Neural cell (in vitro differentiated cells): ENCODE measurements around the gene MAN1B1.

ENCODE experiments used
- EZH2 ChIP-seq: fragments of 200-600, 300-800 bp; shearing (Covaris generic), sonication (generic); IDR thresholded peaks from 2 replicates; pipeline ENCODE4 v1.6.1; 2014; ENCODE audit warnings: antibody characterized with exemption, low read length, borderline replicate concordance, mild to moderate bottlenecking; ENCODE audit not compliant: insufficient read depth, poor library complexity, severe bottlenecking
- POLR2AphosphoS5 ChIP-seq: IDR thresholded peaks from 2 replicates; pipeline ENCODE4 v1.6.1; 2012
- TF ChIP-seq, protein P1 (sequence below): fragments of 450-650 bp; IDR thresholded peaks from 2 replicates; pipeline ENCODE4 v1.5.1; 2014; ENCODE audit warnings: antibody characterized with exemption, mild to moderate bottlenecking, moderate library complexity; ENCODE audit not compliant: poor library complexity, severe bottlenecking

DNA sequence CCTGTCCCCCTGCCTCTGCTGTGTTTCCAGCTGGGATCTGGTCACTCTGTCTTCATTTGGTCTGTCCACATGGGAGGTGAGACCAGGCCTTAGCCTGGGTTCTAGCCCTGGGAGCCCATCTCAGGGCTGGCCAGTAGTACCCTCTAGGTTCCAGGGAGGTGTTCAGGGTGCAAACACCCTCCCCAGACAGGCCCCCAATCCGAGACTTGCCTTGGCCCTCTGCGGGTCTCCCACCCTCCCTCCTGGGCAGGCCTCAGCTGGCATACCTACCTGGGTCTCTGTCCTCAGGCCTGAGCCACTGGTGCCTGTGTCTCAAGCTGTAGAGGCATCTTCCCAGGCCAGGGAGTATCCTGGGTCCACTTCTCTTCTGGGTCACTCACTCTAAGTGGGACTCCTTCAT lies 15.5 kb upstream of the MAN1B1 start:
- TF ChIP-seq POLR2AphosphoS5 (no peak), EZH2 (no peak)
- TF ChIP-seq, protein P1, sequence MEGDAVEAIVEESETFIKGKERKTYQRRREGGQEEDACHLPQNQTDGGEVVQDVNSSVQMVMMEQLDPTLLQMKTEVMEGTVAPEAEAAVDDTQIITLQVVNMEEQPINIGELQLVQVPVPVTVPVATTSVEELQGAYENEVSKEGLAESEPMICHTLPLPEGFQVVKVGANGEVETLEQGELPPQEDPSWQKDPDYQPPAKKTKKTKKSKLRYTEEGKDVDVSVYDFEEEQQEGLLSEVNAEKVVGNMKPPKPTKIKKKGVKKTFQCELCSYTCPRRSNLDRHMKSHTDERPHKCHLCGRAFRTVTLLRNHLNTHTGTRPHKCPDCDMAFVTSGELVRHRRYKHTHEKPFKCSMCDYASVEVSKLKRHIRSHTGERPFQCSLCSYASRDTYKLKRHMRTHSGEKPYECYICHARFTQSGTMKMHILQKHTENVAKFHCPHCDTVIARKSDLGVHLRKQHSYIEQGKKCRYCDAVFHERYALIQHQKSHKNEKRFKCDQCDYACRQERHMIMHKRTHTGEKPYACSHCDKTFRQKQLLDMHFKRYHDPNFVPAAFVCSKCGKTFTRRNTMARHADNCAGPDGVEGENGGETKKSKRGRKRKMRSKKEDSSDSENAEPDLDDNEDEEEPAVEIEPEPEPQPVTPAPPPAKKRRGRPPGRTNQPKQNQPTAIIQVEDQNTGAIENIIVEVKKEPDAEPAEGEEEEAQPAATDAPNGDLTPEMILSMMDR, result no peak
